Effector memory CD4-positive, alpha-beta T cell (primary cell): ENCODE results near the gene TFRC.
"Not testable (repeated sequence)": the region's sequence is repeated elsewhere in the genome, so short reads cannot be mapped to it uniquely, and the experiment has no call there.

Source experiments
- DNase-seq, 3 donors: peaks; one replicate each; pipeline ENCODE4 v3.0.0-alpha.2; 2020
- H3K27ac ChIP-seq: 2 replicates; pipeline ENCODE4 v1.7.0; 2013; ENCODE audit warnings: mild to moderate bottlenecking, low read length, moderate library complexity; ENCODE audit not compliant: insufficient read depth, poor library complexity, severe bottlenecking
- H3K27me3 ChIP-seq: replicated peaks from 2 replicates; pipeline ENCODE4 v1.7.0; 2013; ENCODE audit warnings: mild to moderate bottlenecking, low read length; ENCODE audit not compliant: insufficient read depth, control insufficient read depth, poor library complexity, severe bottlenecking
- H3K36me3 ChIP-seq: 2 replicates; pipeline ENCODE4 v1.7.0; 2013; ENCODE audit warnings: mild to moderate bottlenecking, low read length, moderate library complexity; ENCODE audit not compliant: control insufficient read depth, insufficient read depth
- H3K4me1 ChIP-seq: 2 replicates; pipeline ENCODE4 v1.7.0; 2013; ENCODE audit warnings: low read length, mild to moderate bottlenecking; ENCODE audit not compliant: control insufficient read depth, insufficient read depth, poor library complexity, severe bottlenecking
- H3K4me3 ChIP-seq: 2 replicates; pipeline ENCODE4 v1.7.0; 2013; ENCODE audit warnings: low read length, low read depth, mild to moderate bottlenecking; ENCODE audit not compliant: insufficient read depth, poor library complexity, severe bottlenecking
- H3K9me3 ChIP-seq: 2 replicates; pipeline ENCODE4 v1.7.0; 2013; ENCODE audit warnings: mild to moderate bottlenecking, low read length, moderate library complexity; ENCODE audit not compliant: control insufficient read depth

Gene TFRC

GRCh38 chr3:196115678-196116083 lies 33.8 kb upstream of the TFRC start:
- no peak overlapping the region for H3K27ac ChIP-seq
- no peaks in the 10 kb centered on the region for H3K36me3 ChIP-seq
- DNase-seq: no peak
- H3K4me3 ChIP-seq: no peak overlapping the region
- H3K9me3 ChIP-seq: no peaks in the 10 kb centered on the region
- H3K4me1 ChIP-seq: peaks cover 3% of the 10 kb centered on the region
- no peaks in the 10 kb centered on the region for H3K27me3 ChIP-seq

- DNase-seq: no peak
- Histone ChIP-seq H3K27me3 (no peaks in the 10 kb centered on the region), H3K4me3 (no peak overlapping the region), H3K27ac (no peak overlapping the region), H3K4me1 (no peaks in the 10 kb centered on the region), H3K36me3 (no peaks in the 10 kb centered on the region), H3K9me3 (no peaks in the 10 kb centered on the region)
Observed at GRCh38 chr3:196111939-196112386, 30.1 kb upstream of the TFRC start.

- no peaks in the 10 kb centered on the region for H3K36me3 ChIP-seq
- no peak overlapping the region for H3K27ac ChIP-seq
- H3K9me3 ChIP-seq: no peaks in the 10 kb centered on the region
- no peak for DNase-seq
- no peaks in the 10 kb centered on the region for H3K4me1 ChIP-seq
- H3K4me3 ChIP-seq: no peak overlapping the region
- H3K27me3 ChIP-seq: no peaks in the 10 kb centered on the region
Observed at GRCh38 chr3:196108075-196108743, 26.3 kb upstream of the TFRC start.

GRCh38 chr3:196104707-196105106 lies 22.8 kb upstream of the TFRC start:
- H3K27me3 ChIP-seq, H3K36me3 ChIP-seq, H3K9me3 ChIP-seq, H3K27ac ChIP-seq, H3K4me1 ChIP-seq, DNase-seq, H3K4me3 ChIP-seq: not testable (repeated sequence)

- H3K27ac ChIP-seq, DNase-seq: not testable (repeated sequence)
Observed at GRCh38 chr3:196098365-196098980, 16.6 kb upstream of the TFRC start.

GRCh38 chr3:196097373-196098154 lies 15.7 kb upstream of the TFRC start:
- DNase-seq: no peak
- H3K4me1 ChIP-seq: no peaks in the 10 kb centered on the region
- no peak overlapping the region for H3K4me3 ChIP-seq
- H3K36me3 ChIP-seq: no peaks in the 10 kb centered on the region
- H3K9me3 ChIP-seq: no peaks in the 10 kb centered on the region
- no peaks in the 10 kb centered on the region for H3K27me3 ChIP-seq
- no peak overlapping the region for H3K27ac ChIP-seq

More at GRCh38 chr3:196098365-196098980, 16.6 kb upstream of the TFRC start:
- H3K4me1 ChIP-seq, H3K4me3 ChIP-seq, H3K36me3 ChIP-seq, H3K9me3 ChIP-seq, H3K27me3 ChIP-seq: not testable (repeated sequence)

- Histone ChIP-seq H3K27ac (no peak overlapping the region), H3K27me3 (no peaks in the 10 kb centered on the region), H3K9me3 (no peaks in the 10 kb centered on the region), H3K4me3 (no peak overlapping the region), H3K4me1 (no peaks in the 10 kb centered on the region), H3K36me3 (no peaks in the 10 kb centered on the region)
- DNase-seq: no peak
Observed at GRCh38 chr3:196096382-196096953, 14.6 kb upstream of the TFRC start.

GRCh38 chr3:196093317-196094111 lies 11.6 kb upstream of the TFRC start:
- no peak for DNase-seq
- no peaks in the 10 kb centered on the region for H3K36me3 ChIP-seq
- no peaks in the 10 kb centered on the region for H3K9me3 ChIP-seq
- H3K27ac ChIP-seq: no peak overlapping the region
- no peak overlapping the region for H3K4me3 ChIP-seq
- no peaks in the 10 kb centered on the region for H3K27me3 ChIP-seq
- H3K4me1 ChIP-seq: no peaks in the 10 kb centered on the region

GRCh38 chr3:196087906-196088305 lies 6.0 kb upstream of the TFRC start:
- Histone ChIP-seq H3K27ac (no peak overlapping the region), H3K4me3 (no peak overlapping the region), H3K9me3 (no peaks in the 10 kb centered on the region), H3K36me3 (no peaks in the 10 kb centered on the region), H3K27me3 (no peaks in the 10 kb centered on the region), H3K4me1 (no peaks in the 10 kb centered on the region)
- DNase-seq: no peak
